Middle frontal gyrus (tissue), 1 donor: ENCODE measurements around the gene GALNT18.

Experiments
- DNase-seq: peaks from one replicate; pipeline ENCODE4 v3.0.0-alpha.2; 2015; ENCODE audit warnings: low spot score; ENCODE audit errors: extremely low spot score

Gene GALNT18

DNA sequence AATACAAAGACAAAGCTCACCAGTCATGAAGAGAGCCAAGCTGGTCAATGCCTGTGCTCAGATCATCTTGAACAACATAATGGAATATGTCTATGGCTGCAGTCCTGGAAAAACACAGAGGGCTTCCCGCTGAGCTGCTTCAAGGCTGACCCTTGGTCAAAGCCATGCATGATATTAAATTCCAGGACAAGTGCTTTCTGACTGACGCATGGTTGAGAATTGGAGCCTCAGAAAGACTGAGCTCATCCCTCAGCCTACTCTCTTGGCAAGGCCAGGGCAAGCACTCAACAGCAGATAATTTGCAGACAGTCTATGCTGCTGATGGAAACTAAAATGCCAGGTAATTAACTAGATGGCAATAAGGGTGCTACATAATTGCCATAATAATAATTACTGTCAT is 89.2 kb downstream of the GALNT18 start:
- no peak for DNase-seq

DNA sequence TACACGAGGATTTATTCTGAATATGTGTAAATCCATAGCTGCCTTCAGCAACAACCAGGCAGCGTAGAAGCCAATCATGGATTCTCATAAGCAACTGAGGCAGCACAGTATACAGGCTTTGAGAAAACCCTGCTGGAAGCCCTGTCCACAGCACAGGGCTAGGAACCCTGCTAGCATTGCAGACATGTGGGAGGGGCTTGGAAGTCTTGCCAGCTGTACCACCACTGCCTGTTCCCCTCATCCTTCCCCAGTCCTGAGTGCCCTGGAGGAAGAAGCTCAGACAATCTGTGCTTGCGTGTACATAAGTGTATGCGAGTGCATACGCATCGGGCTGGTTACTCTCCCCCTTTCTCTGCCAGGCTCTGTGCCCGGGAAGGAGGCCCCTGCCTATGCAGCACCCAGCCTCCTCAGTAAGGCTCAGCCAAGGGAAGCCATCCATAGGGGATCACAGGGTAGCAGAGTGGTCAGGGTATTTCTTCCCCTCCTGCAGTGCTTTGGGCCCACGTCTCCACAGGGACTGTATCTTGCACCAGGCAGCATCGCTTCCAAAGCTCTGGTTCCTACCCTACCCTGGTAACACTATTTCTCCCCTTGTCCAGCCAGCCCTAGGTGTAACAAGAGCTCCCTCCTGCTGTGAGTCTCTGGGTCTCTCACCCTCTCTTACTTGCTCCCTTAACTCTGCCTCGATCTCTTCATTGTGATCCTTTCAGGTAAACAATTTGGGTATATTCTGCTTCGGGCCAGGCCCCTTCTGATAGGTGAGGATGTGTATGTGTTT is 90.5 kb downstream of the GALNT18 start:
- no peak for DNase-seq

DNA sequence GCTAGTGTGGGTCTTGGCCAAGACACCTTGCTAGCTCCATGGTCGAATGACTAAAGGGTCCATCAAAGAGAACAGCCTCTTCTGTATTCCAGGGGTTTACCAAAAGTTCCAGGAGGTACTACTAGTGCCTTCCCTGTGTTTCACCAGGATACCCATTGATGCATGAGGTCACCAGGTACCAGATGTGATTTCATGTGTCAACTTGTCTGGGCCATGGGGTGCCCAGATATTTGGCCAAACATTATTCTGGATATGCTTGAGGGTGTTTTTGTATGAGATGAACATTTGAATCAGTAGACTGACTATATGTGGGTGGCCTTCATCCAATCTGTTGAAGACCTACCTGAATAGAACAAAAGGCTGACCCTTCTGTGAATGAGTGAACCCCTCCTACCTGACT is 92.8 kb downstream of the GALNT18 start:
- DNase-seq, result no peak

DNA sequence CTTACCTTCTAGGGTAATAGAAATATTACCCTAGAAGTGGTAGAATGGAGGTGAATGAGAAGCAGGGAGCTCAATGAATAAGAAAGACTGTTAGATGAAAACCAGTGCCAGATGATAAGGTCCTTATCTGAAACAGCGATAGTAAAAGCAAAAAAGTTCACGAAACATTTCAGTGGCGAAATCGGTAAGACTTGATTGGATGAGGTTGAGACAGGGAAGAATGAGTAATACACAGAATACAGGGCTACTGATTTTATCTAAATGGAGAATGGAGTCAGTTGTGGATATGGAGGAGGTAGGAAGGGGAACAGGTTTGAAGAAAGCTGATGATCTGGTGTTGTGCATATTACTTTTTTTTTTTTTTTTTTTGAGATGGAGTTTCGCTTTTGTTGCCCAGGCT is 96.5 kb downstream of the GALNT18 start:
- DNase-seq, result no peak

DNA sequence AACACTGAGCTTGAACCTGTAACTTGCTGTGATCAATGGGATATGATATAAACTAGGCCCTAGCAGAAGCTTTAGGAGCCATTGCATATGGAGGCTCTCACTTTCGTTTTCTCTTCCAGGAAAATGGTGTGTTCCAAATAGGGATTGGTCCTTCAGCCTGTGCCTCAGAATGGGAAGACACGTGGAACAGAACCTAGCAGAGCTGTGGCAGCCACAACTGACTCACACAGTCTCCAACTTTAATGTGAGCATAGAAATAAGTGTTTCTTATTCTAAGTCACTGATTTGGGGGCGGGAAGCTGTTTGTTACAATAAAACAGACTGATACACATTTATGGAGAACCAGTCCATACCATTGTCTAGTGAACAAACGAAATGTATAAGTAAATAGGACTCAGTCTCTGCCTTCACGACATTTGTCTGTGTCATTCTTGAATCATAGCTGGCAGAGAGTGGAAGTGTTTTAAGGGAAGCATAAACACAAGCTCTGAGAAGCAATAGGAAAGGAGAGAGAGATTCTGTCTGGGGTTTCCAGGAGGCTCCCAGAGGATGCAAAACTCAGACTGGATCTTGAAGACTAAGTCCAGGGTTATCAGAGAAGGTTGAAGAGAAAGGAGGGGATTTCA is 97.3 kb downstream of the GALNT18 start:
- DNase-seq, result no peak

DNA sequence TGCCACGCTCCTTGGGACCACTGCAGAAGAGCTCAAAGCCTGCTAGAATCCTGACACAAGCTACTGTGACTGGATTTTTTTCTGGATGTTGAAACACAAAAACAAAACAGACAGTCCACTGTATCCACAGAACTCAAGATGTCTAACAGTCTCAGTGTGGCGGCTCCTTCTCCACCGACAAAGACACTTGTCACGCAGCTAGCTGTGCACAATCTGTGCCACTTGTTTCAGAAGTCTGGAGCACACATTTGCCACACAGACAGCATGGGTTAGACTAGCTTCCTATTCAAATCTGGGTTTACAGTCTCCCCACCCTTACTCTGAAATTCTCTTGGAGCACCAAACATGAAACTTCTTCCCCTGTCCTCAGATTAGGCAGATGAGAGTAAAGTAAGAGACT is 99.2 kb downstream of the GALNT18 start:
- DNase-seq, result no peak

DNA sequence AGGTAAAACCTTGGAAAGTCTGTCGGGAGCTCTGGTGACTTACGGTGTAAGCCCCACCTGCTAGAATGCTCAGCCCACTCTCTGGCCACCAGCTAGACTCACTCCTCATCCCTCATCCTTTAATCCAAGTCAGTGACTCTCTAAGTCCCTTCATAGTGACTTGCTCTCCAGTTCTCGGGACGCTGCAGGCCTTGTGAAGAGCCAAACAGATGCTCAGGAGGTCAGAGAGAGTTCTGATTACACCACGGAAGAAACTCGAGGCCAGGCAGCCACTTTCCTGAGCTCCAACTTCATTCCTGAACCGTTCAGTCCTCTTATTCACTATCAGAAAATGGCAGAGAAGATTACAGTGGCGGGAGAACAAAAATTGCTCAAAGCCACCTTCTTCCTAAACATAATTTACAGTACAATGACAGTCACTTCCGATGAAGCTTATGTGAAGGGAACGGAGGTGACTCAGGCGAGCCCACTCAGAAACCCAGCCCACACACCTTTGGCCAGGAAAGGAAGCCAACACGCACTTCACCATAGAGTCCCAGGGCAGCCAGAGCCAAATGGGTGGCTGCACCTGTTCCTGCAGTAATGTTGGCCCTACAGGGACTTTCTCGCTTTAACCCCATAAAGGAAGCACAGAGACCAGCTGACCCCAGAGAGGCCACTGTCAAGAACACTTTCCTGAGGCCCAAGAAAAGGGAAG is 100.4 kb downstream of the GALNT18 start:
- no peak for DNase-seq

DNA sequence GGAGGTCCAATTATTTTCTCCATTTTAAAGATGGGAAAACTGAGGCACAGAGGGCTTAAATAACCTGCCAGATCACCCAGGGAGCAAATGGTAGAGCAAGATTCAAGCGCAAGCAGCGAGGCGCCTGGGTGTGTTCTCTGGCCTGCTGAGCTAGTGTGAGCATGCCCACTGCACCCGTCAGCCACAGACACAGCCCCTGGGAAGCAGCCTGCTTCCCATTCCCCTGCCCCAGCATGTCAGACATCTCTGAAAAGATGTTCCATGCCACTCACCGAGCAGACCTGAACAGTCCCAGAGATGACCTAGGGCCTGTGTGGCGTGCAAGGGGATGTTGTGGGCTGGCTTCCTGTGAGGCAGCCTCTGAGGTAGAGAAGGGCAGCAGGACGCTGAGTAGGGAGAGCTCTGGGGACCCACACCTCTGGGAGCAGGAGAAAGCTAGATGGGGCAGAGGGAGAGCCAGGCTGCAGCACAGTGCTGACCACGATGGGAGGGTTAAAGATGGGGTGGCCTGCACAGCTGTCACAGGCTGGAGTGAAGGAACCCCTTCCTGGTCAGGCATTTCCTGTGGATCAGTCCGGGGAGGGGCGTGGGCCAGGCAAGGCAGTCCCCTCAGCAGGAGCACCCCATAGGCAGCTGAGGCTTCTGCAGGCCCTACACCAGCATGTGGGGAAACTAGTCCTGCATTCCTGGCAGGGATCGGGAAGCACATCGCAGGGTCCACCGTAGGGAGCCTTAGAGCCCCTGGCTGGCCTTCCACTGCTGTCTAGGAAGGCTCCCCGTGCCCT is 101.4 kb downstream of the GALNT18 start:
- no peak for DNase-seq

DNA sequence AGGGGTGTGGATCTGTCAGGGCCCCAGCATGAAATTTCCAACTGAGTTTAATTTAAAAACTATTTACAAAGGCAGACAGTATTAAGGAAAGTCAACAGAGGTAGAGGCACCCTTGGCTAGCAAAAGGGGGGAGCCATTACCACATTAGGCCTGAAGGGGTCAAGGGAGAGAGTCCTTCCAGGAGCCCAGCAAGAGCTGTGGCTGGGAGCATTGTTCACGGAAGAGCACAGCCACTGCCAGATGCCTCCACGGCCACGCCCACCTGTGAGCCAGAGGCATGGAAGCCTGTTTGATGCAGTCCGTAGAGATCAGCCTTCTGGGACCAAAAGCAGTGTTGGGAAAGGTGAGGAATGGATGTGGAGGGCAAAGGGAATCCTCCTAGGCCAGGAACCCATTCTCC is 102.6 kb downstream of the GALNT18 start:
- no peak for DNase-seq

DNA sequence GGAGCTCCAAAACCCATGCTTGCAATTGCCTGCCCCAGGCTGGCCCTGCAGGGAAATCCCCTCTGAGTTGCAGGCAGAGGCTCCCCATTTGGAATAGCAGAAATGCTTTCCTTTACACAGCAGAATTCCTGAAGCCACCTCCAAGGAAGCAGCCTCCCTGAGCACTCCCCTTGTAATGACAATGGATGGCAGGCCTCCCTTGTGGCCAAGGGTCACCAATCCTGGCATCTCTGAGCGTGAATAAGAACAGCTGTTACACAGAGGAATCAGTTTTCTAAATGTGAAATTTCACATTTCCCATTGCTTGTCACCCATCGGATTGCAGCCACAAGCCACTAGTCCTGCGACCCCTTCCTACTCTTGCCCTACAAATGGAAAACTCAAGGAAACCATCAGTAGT is 107.6 kb downstream of the GALNT18 start:
- DNase-seq, result no peak

DNA sequence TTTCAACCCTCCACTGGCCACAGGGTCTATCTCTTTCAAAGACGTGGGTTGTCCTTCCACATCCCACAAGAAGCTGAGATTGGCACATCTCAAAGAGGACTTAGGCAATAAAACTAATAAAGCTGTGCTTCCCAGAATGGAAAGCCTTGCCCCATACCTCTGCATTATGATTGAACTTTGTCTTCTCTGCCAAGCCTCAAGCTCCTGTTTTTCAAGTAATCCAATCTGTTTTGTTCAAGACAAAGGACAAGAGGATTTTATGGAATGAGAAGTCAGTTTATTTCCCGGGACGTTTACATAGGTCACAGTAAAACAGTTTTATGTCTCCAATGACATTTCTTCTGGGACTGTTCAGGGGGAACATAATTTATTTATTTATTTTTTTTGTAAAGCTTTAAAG is 108.4 kb downstream of the GALNT18 start:
- DNase-seq, result no peak

DNA sequence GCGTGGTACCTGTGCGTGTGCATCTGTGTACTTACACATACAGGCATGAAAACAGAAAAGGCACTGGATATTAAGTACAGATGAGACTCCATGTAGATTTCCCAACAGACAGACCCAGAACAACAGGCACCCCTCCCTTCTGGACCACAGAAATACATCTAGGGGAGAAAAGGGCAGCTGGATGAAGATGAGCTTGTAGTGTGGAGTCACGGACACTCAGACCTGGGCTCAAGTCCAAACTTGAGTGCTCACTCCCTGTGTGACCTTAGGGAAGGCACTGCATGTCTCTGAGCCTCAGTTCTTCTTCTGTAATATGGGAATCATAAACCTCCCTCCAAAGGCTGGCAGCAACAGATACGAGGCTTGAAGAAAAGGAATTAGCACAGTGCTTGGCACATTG is 108.9 kb downstream of the GALNT18 start:
- no peak for DNase-seq

DNA sequence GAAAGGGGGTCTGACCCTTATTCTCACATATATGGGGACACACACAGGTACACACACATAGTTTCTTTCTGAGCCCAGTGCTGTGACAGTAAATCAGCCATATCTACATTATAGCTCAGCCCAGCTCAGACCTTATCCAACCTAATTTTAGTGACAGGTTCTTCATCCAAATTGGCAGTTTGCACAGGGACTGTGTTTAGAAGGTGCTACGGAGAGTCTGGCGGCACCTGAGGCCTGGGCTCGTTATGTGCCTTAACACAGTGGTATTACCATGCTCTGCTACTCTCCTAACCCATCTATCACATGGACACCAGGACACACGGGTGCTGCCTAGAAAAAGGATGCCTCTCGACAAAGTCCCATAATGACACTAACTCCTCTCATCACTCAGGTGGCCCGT is 109.3 kb downstream of the GALNT18 start:
- DNase-seq, result no peak

DNA sequence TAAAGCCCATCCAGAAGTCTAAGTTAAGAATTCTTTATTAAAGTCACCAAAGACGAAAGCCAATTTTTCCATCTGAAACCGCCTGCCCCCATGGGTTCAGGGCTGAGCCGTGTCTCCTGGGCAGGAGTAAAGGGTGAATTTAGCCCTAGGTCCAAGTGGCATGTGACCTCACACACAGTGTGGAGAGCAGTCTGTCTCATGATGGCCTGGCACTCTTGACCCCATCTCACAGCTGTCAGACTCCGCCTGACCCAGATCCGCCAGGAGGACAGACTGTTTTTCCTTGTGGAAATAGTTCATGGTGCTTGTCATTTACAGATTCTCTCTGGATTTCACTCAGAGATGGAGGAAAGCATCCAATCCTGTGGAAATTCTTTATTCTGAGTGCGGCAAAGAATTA is 109.7 kb downstream of the GALNT18 start:
- DNase-seq, result no peak

DNA sequence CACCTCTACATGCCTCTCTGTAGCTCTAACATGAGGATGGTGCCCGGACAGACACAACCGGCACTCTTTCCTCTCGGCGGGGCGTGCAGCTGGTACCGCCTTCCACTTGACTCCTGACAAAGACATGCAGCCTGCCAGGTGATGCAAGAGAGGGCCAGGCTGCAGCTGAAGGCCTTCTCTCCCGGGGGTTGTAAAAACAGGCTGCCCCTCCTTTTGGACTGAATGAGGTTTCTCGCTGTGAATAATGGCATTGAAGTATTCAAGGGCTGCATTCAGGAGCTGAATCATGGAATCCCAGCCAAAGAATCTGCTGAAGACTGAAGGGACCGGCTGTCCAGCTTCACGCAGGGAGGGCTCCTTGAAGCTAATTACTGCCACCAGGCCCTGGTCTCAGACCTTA is 110.9 kb downstream of the GALNT18 start:
- no peak for DNase-seq

DNA sequence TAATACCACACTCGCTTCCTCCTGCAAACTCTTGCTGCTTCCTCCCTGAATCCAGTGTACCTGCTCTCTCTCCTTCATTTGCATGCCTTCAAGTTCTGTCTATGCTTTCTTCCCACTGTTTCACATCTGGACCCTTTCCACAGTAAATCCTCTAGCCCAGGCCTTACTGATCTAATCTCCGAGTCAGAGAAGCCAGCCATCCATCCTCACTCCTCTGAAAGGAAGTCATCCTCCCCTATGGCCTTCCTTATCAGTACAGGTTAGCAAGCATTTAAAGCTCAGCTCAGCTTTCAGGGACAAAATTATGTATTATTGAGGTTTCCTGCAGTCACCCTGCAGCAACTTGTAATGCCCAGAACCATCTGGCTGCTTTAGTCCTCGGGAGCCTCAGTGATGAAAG is 116.1 kb downstream of the GALNT18 start:
- DNase-seq, result no peak

DNA sequence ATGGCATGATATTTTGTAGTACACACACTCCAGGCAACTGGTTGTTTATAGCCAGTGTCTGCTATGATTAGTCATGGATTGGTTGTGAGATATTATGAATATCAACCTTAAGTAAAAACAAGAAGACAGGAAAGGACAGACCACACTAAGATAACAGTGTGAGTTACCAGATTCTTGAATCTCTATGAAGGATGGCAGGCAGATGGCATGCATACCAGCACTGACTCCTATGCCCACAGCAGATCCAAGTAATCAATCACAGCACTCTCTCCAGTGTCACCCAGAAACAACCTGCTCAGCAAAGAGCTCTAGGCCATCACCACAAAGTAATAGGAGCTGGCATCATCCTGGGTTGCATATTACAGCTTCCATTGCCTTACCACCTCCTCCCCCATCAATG is 116.6 kb downstream of the GALNT18 start:
- DNase-seq, result no peak

DNA sequence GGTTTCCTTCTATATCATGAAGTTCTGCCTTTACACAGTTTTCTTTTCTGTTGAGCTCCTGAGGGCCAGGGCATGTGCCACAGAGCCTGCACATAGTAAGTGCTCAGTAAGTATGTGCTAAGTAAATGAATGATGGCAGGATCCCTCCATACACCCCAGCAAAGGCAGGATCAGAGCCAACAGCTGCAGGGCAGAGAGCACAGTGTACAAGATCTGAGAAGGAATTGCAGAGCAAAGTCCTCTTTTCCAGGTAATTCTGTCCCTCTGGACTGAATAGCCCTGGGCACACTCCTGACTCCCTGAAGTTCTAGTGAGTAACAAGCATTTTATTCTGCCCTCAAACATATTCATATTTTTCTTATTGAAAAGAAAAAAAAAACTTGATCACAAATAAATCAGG is 117.7 kb downstream of the GALNT18 start:
- DNase-seq, result no peak

DNA sequence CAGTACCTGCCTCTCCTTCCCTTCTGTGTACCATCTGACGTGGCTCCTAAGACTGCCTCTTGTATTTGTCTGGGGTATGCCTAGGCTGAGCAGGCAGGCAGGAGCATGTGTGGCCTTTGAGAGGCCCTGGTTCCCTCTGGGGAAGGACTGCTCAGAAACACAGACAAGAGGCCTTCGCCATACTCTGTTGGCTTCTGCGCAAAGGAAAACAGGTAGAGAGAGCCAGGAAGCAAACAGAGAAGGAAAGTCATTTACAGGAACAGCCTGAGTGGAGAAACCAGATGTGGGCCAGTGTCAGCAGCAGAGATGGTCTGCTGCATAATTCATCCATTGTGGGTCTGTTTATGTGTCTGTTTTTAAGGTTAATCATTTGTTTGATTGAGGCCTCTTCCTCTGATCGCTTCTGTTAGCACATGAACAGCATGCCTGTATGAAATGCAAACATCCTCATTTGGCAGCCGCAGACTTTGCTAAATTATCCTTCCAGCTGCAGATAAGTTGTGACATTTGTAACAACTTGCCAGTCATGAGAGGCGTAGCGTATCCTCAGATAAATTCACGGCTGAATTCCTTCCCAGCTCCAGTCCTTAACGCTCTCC is 119.4 kb downstream of the GALNT18 start:
- no peak for DNase-seq

DNA sequence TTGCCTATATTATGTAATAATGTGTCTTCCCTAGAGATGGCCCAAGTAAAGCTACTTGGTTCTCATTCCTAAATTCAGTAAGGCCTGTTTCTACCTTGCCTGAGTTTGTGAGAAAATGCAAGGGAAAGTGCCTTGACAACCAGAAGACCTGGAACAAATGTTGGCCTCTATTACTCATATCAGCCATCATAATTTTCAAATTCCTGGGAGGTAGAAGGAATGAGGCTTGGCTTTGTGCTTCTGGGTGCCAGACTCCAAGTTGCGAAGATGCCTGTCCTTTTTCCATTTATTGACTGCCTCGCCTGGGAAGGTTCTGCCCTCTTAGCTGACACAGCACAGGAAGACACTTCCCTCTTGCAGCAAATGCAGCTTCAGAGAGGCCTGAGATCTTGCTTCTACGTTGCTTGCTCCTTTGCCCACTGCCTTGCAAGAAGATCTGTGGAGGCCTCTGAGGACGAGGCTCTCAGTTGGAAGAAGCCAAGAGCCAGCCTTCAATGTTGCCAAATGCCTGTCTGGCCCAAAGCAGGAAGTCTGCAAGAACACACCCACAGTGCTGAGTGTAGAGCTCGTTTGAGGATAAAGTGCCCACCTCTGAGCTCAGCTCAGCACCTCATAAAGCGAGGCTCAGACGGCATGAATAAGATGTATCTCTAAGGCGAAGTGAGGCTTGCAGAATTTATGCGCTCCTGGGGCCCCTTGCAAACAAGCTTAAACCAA is 120.1 kb downstream of the GALNT18 start:
- DNase-seq, result no peak
